ENCODE results near the gene WRAP53.

Gene WRAP53

GRCh38 chr17:7740481-7741001 is 52.3 kb downstream of the WRAP53 start:
- peak in 2 of 56 donors; percentile 1 to 15 for DNase-seq

DNA sequence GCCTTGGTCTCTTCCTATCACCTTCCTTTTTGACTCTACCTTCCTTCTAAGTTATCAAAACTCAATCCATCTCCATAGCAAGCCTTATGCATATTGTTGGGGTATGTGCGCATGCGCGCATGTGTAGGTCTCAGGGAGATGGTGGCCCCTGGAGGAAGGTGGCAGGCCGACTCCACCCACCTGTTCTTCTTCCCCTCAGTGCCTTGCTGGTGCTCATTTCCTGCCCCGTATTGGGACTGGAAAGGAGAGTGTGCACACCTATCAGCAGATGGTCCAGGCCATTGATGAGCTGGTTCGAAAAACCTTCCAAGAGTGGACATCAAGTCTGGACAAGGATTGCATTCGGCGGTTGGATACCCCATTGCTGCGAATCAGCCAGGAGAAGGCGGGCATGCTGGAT is 54.5 kb downstream of the WRAP53 start:
- no peak for DNase-seq

DNA sequence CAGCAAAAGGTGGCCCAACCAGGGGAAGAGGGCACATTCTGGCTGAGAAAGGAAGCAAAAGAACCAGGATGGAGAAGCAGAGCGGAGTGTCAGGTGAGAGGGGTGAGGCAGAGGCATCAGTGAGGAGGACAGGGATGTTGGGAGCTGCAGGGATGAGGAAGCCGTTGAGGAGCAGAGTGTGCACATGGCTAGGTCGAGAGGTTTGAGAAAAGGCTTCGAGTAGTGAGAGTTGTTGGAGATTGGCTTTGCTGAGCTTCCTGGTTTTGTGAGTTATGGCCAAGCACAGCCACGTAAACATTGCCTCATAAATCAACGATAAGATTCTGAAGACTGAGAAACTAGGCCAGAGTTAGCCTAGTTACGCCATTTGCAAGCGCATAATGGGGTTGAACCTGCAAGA is 56.1 kb downstream of the WRAP53 start:
- no peak for DNase-seq

DNA sequence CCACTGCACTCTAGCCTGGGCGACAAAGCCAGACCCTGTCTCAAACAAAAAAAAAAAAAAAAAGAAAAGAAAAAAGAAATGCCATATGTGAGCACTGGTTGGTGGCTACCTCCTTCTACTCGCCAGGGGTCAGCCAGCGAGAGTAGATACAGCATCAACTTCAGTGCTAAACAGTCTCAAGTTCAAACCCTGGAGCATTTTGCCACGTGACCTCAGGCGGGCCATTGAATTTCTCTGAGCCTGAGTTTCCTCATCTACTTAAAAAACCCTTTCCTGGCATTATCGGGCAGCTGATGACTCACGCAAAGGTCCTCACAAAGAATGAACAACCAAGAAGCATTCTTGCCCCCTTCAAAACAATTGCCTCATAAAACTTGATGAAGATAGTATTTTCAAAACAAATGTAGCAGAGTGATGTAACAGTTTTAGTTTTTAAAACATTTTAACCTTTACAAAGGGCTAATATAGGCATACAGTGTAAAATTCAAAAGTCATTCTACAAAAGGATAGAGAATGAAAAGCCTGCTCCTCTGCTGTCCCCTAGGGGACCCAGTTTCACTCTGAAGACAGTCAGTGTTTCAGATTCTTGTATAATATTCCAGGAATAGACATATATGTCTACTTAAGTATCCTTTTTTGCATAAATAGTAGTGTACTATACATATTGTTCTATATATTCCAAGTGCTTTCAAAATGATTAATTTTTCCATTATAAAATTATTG is 57.6 kb downstream of the WRAP53 start:
- no peak for DNase-seq

DNA sequence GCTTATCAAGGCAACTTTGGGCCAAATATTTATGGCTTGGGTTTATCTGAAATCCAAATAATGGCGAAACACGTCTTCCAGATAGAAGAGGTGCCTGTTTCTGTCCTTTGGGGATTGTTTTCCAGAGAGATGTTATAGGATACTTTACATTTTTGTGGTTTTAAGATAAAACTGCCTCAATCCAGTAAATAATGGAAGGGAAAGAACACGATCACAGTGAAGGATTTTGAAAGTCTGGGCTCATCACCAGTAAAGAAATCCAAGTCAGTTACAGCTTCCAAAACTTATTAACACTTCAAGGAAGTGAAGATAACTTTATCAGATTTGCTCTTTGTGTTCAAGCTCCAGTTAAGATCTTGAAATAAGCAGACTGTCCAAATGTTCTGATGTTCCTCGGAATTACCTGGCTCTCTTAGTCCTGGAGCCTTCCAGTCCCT is 59.4 kb downstream of the WRAP53 start:
- DNase-seq, result no peak

DNA sequence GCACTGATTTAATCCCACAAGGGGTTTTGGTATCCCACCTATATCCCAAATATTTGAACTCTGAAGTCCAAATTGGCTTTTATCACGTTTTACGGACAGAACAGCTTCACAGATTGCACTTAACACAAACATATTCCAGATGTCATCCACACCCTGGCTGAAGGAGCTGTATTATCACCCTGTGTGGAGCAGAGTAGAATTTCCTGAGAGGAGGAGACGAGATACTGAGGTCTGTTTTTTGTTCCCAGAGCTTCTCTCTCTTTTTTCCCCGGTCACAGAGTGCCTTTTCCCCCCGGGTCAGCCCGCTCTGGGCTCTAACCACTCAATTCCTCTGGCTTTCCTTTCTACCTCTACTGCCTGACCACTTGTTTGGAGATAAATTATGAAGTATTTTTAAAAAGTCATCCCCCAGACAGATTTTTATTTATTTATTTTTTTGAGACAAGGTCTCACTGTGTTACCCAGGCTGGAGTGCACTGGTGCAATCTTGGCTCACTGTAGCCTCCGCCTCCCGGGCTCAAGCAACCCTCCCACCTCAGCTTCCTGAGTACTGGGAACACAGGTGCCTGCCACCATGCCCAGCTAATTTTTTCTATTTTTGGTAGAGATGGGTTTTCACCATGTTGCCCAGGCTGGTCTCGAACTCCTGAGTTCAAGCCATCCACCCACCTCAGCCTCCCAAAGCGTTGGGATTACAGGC is 59.9 kb downstream of the WRAP53 start:
- no peak for DNase-seq

DNA sequence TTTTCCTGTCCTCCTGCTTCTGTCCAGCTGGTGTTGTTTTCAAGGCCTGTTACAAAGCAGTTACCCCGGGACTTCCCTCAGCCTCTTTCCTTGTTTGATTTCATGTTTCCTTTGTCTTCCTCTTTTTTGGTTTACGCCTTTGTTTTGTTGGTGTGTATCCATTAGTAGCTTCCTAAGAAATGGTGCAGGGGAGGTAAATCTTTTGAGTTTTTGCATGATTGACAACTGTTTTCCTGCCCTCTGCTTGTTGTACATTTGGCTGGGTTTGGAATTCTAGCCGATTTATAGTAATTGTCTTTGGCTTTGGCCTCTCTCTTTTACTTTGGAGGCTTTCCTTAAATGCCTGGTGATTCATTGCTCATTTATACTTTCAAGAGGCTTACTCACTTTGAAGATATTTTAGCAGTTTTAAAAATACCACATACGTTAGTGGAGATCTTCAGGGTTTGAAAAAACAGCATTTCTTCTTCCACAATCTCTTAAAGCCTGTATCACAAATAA is 62.1 kb downstream of the WRAP53 start:
- no peak for DNase-seq

All from amygdala (tissue), 56 donors.